GM23248 (cell line): Measurements from ENCODE around the gene TBXAS1.

ENCODE experiments used
- EZH2 ChIP-seq: fragments of 200-600 bp; sonication (generic); IDR thresholded peaks from 2 replicates; pipeline ENCODE4 v1.6.1; 2018; ENCODE audit warnings: antibody characterized with exemption, mild to moderate bottlenecking; ENCODE audit not compliant: insufficient read depth, poor library complexity, severe bottlenecking
- EZH2phosphoT487 ChIP-seq: fragments of 200-600 bp; sonication (generic); IDR thresholded peaks from 2 replicates; pipeline ENCODE4 v1.6.1; 2018; ENCODE audit warnings: antibody characterized with exemption, moderate library complexity, mild to moderate bottlenecking, low read depth; ENCODE audit not compliant: insufficient read depth

GRCh38 chr7:140023728-140024127, 194.7 kb downstream of the TBXAS1 start:
- TF ChIP-seq EZH2phosphoT487: no peak
- no peak for TF ChIP-seq EZH2
